ENCODE measurements around the gene HSPB9.

HSPB9 gene

GRCh38 chr17:42131981-42132432 is 9.4 kb downstream of the HSPB9 start:
- DNase-seq (ENCODE audit: extremely low read depth, low read depth): no peak
- TF ChIP-seq CTCF (IDR thresholded peaks at IDR 0.05; ENCODE audit: low read depth, low read length): no peak

GRCh38 chr17:42132941-42133340 is 10.3 kb downstream of the HSPB9 start:
- no peak for TF ChIP-seq CTCF (IDR thresholded peaks at IDR 0.05; ENCODE audit: low read depth, low read length)
- peak; percentile 49 for DNase-seq (ENCODE audit: extremely low read depth, low read depth)

DNA sequence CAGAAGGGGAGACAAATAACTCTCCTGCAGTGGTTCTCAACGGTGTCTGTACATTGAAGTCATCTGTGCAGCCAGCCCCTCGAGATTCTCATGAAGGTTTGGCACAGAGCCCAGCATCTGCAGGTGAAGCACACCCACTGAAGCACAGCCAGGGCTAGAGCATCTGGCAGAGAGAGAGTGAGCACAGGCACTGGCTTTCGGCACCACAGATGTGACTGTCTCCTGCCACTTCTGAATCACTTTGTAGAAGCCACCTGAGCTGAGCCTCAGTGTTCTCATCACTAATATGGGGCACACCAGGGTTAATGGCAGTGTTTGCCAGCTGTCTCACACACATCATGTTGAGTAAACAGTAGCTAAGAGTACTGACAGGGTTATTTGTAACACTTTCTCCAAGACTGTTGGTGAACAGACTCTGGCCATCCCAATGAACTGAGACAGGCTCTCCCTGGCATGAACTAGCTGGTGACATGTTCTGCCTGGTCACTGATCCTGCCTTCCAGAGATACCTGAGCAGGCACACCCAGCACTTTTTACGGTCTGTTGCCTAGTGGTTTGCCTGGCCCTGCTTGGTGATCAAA is 10.9 kb downstream of the HSPB9 start:
- no peak for TF ChIP-seq CTCF (IDR thresholded peaks at IDR 0.05; ENCODE audit: low read depth, low read length)
- no peak for DNase-seq (ENCODE audit: extremely low read depth, low read depth)

DNA sequence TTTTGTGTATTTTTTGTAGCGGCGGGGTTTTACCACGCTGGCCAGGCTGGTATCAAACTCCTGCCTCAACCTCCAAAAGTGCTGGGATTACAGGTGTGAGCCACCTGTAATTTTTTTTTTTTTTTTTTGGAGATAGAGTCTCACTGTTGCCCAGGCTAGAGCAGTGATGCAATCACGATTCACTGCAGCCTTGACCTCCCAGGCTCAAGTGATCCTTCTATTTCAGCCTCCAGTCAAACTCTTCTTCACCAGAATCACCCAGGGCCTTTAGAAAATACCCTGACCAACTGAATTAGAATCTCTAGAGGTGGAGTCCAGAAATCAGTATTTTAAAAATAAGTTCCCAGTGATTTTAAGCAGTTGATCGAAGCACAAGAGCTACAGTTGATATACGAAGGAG is 12.5 kb downstream of the HSPB9 start:
- TF ChIP-seq CTCF (IDR thresholded peaks at IDR 0.05; ENCODE audit: low read depth, low read length): no peak
- no peak for DNase-seq (ENCODE audit: extremely low read depth, low read depth)

GRCh38 chr17:42135664-42136653 is 13.4 kb downstream of the HSPB9 start:
- no peak for DNase-seq (ENCODE audit: extremely low read depth, low read depth)
- TF ChIP-seq CTCF (IDR thresholded peaks at IDR 0.05; ENCODE audit: low read depth, low read length): no peak

- no peak for TF ChIP-seq CTCF (IDR thresholded peaks at IDR 0.05; ENCODE audit: low read depth, low read length)
- DNase-seq (ENCODE audit: extremely low read depth, low read depth): no peak
Observed at GRCh38 chr17:42136654-42137051, 14.0 kb downstream of the HSPB9 start.

Measured in AG09319 (cell line).